Activated T-cell treated with anti-CD3 and anti-CD28 coated beads, Interleukin-2, amount 50 U/mL, for 24 hours (primary cell): Measurements from ENCODE around the gene EZR.
A peak's percentile ranks its signal among the peaks of the same experiment; 100 is the strongest.

Experiments
- DNase-seq: peaks from one replicate; pipeline ENCODE4 v3.0.0-alpha.2; 2020
- H3K27ac Mint-ChIP-seq: 2 replicates; pipeline ENCODE4 v1.8.0; 2020; ENCODE audit warnings: mild to moderate bottlenecking, mixed read lengths
- H3K27me3 Mint-ChIP-seq: 2 replicates; pipeline ENCODE4 v1.8.0; 2020; ENCODE audit warnings: mixed read lengths
- H3K36me3 Mint-ChIP-seq: 2 replicates; pipeline ENCODE4 v1.8.0; 2020; ENCODE audit warnings: low read depth, mixed read lengths
- H3K4me1 Mint-ChIP-seq: 2 replicates; pipeline ENCODE4 v1.8.0; 2020; ENCODE audit warnings: low read depth, mixed read lengths
- H3K4me3 Mint-ChIP-seq: 2 replicates; pipeline ENCODE4 v1.8.0; 2020; ENCODE audit warnings: mild to moderate bottlenecking, moderate library complexity, mixed read lengths
- H3K9me3 Mint-ChIP-seq: 2 replicates; pipeline ENCODE4 v1.8.0; 2020; ENCODE audit warnings: mixed read lengths

The EZR gene

GRCh38 chr6:158762787-158763433, 56.3 kb downstream of the EZR start:
- no peak for DNase-seq
- Mint-ChIP-seq H3K9me3 (no peaks in the 10 kb centered on the region), H3K36me3 (peaks cover 98% of the 10 kb centered on the region), H3K27ac (peak overlapping the region; percentile 69), H3K4me3 (no peak overlapping the region), H3K4me1 (no peaks in the 10 kb centered on the region), H3K27me3 (no peaks in the 10 kb centered on the region)

DNA sequence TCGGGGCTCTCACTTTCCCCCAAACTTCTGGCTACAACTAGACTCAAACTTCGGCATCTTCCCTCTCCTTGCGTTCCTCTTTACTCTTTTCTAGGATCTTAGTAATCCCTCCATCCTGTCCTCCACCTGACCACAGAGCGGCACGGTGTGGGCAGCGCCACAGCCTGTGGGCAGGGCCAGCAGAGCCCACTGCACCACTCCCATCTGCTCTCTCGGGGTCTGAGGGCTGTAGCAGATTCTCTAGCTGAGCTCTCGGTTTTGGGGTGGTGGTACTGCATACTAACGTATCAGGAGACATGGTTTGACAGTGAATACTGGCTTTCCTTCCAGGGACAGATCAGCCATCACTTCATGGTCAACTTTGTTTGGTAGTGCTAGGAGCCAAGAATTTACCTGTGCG, 57.4 kb downstream of the EZR start:
- DNase-seq = no peak
- H3K36me3 Mint-ChIP-seq = peaks cover 96% of the 10 kb centered on the region
- H3K27me3 Mint-ChIP-seq = no peaks in the 10 kb centered on the region
- no peaks in the 10 kb centered on the region for H3K9me3 Mint-ChIP-seq
- H3K4me1 Mint-ChIP-seq = no peaks in the 10 kb centered on the region
- peak overlapping the region; percentile 76 for H3K27ac Mint-ChIP-seq
- H3K4me3 Mint-ChIP-seq = no peak overlapping the region

DNA sequence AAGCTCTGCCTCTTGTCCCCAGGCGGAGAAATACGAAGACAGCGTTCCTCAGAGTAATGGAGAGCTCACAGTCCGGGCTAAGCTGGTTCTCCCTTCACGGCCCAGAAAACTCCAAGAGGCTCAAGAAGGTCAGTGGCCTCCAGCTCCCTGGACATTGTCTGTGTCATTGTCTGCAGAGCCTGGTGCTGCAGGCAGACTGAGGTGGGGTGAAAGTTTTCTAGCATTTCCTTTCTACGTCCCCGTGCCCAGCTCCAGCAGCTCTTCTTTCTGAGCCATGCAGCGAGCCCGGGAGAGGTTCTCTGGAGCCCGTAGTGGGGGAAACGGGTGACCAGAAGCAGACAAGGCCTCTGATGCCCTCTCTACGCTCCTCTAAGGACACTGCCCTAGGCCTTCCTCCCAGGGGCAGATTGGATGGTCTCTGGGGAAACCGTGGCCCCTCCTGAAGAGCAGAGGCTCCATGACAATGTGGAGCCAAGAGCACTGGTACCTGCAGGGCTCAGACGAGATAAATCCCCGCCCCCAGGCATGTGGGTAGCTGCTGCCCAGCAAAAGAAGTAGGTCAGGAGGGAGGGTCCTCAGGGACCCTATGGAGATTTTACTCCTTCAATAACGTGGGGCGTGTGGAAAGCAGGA, 58.4 kb downstream of the EZR start:
- H3K36me3 Mint-ChIP-seq = peaks cover 93% of the 10 kb centered on the region
- no peaks in the 10 kb centered on the region for H3K9me3 Mint-ChIP-seq
- H3K4me1 Mint-ChIP-seq = no peaks in the 10 kb centered on the region
- peak overlapping the region; percentile 76 for H3K27ac Mint-ChIP-seq
- no peaks in the 10 kb centered on the region for H3K27me3 Mint-ChIP-seq
- H3K4me3 Mint-ChIP-seq = no peak overlapping the region
- DNase-seq = no peak

- H3K27me3 Mint-ChIP-seq = no peaks in the 10 kb centered on the region
- peak overlapping the region; percentile 82 for H3K27ac Mint-ChIP-seq
- no peak for DNase-seq
- no peaks in the 10 kb centered on the region for H3K4me1 Mint-ChIP-seq
- H3K36me3 Mint-ChIP-seq = peaks cover 93% of the 10 kb centered on the region
- no peak overlapping the region for H3K4me3 Mint-ChIP-seq
- H3K9me3 Mint-ChIP-seq = no peaks in the 10 kb centered on the region
Observed at GRCh38 chr6:158759966-158760617, 59.1 kb downstream of the EZR start.

- Mint-ChIP-seq H3K4me3 (no peak overlapping the region), H3K27me3 (no peaks in the 10 kb centered on the region), H3K9me3 (no peaks in the 10 kb centered on the region), H3K27ac (peak overlapping the region; percentile 53), H3K4me1 (no peaks in the 10 kb centered on the region), H3K36me3 (peaks cover 93% of the 10 kb centered on the region)
- no peak for DNase-seq
Observed at GRCh38 chr6:158758941-158759479, 60.2 kb downstream of the EZR start.

GRCh38 chr6:158758451-158758860, 60.7 kb downstream of the EZR start:
- H3K4me3 Mint-ChIP-seq = no peak overlapping the region
- H3K36me3 Mint-ChIP-seq = peaks cover 92% of the 10 kb centered on the region
- peak overlapping the region; percentile 53 for H3K27ac Mint-ChIP-seq
- H3K4me1 Mint-ChIP-seq = no peaks in the 10 kb centered on the region
- no peaks in the 10 kb centered on the region for H3K27me3 Mint-ChIP-seq
- no peak for DNase-seq
- H3K9me3 Mint-ChIP-seq = no peaks in the 10 kb centered on the region

GRCh38 chr6:158757753-158758090, 61.4 kb downstream of the EZR start:
- Mint-ChIP-seq H3K27ac (peak overlapping the region; percentile 53), H3K36me3 (peaks cover 87% of the 10 kb centered on the region), H3K9me3 (no peaks in the 10 kb centered on the region), H3K27me3 (no peaks in the 10 kb centered on the region), H3K4me3 (no peak overlapping the region), H3K4me1 (no peaks in the 10 kb centered on the region)
- no peak for DNase-seq

- no peak for DNase-seq
- Mint-ChIP-seq H3K9me3 (no peaks in the 10 kb centered on the region), H3K27ac (peak overlapping the region; percentile 53), H3K36me3 (peaks cover 87% of the 10 kb centered on the region), H3K4me3 (no peak overlapping the region), H3K4me1 (no peaks in the 10 kb centered on the region), H3K27me3 (no peaks in the 10 kb centered on the region)
Observed at GRCh38 chr6:158756977-158757752, 62.0 kb downstream of the EZR start.

GRCh38 chr6:158756126-158756525, 63.0 kb downstream of the EZR start:
- Mint-ChIP-seq H3K4me3 (no peak overlapping the region), H3K9me3 (no peaks in the 10 kb centered on the region), H3K27me3 (no peaks in the 10 kb centered on the region), H3K27ac (peak overlapping the region; percentile 74), H3K4me1 (no peaks in the 10 kb centered on the region), H3K36me3 (peaks cover 89% of the 10 kb centered on the region)
- DNase-seq = no peak

GRCh38 chr6:158755636-158756035, 63.5 kb downstream of the EZR start:
- H3K4me3 Mint-ChIP-seq = no peak overlapping the region

DNA sequence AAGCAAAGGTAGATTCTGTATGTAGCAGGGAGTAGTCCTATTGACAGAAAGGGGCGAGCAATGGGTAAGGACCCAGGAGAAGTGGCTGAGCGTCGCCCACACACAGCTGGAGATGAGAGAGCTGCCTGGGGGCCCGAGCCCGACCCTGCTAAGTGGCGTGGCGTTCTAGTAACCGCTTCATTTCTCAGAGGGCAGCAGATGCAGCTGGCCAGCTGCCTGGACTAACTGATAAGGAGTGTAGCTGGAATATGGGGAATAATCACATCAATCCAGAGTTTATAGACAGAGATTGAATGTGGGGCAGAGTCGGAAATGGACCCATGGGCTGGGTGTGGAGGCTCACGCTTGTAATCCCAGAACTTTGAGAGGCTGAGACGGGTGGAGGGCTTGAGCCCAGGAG, 64.4 kb downstream of the EZR start:
- Mint-ChIP-seq H3K36me3 (peaks cover 89% of the 10 kb centered on the region), H3K4me3 (no peak overlapping the region), H3K9me3 (no peaks in the 10 kb centered on the region), H3K27me3 (no peaks in the 10 kb centered on the region), H3K4me1 (no peaks in the 10 kb centered on the region), H3K27ac (peak overlapping the region; percentile 44)
- no peak for DNase-seq

More at GRCh38 chr6:158755636-158756035, 63.5 kb downstream of the EZR start:
- Mint-ChIP-seq H3K36me3 (peaks cover 89% of the 10 kb centered on the region), H3K27ac (no peak overlapping the region), H3K4me1 (no peaks in the 10 kb centered on the region), H3K27me3 (no peaks in the 10 kb centered on the region), H3K9me3 (no peaks in the 10 kb centered on the region)
- no peak for DNase-seq

GRCh38 chr6:158753811-158754210, 65.4 kb downstream of the EZR start:
- Mint-ChIP-seq H3K27ac (no peak overlapping the region), H3K9me3 (no peaks in the 10 kb centered on the region), H3K36me3 (peaks cover 84% of the 10 kb centered on the region), H3K4me3 (no peak overlapping the region), H3K27me3 (no peaks in the 10 kb centered on the region), H3K4me1 (no peaks in the 10 kb centered on the region)
- no peak for DNase-seq

DNA sequence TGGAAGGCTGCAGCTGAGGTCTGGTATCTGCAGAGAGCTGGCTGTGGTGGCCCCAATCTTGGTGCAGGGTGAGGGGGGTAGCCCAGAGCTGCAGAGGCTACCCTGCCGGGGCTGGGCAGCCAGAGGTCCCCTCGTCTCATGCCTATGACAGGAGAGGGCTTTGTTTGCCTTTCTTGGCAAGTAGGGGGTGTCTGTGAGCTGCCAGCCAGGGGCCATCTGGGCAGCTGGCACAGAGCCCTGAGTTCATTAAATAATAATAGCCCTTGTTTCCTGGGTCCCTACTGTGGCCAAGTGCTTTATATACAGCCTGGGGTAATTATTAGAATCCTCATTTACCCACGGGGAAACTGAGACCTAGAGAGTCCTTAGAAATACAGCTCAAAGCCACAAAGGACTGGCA, 66.6 kb downstream of the EZR start:
- Mint-ChIP-seq H3K36me3 (peaks cover 84% of the 10 kb centered on the region), H3K27me3 (no peaks in the 10 kb centered on the region), H3K27ac (peak overlapping the region; percentile 8), H3K9me3 (no peaks in the 10 kb centered on the region), H3K4me1 (no peaks in the 10 kb centered on the region), H3K4me3 (no peak overlapping the region)
- no peak for DNase-seq

GRCh38 chr6:158751921-158752320, 67.2 kb downstream of the EZR start:
- H3K9me3 Mint-ChIP-seq = no peaks in the 10 kb centered on the region
- H3K4me1 Mint-ChIP-seq = no peaks in the 10 kb centered on the region
- no peaks in the 10 kb centered on the region for H3K27me3 Mint-ChIP-seq
- DNase-seq = no peak
- H3K36me3 Mint-ChIP-seq = peaks cover 82% of the 10 kb centered on the region
- H3K4me3 Mint-ChIP-seq = no peak overlapping the region
- H3K27ac Mint-ChIP-seq = no peak overlapping the region
